ENCODE results near the gene MPND. TPM values are rescaled to one million over a fixed set of nuclear protein-coding genes. Genes with fewer than 3 reads are reported as not detected.

The MPND gene, protein sequence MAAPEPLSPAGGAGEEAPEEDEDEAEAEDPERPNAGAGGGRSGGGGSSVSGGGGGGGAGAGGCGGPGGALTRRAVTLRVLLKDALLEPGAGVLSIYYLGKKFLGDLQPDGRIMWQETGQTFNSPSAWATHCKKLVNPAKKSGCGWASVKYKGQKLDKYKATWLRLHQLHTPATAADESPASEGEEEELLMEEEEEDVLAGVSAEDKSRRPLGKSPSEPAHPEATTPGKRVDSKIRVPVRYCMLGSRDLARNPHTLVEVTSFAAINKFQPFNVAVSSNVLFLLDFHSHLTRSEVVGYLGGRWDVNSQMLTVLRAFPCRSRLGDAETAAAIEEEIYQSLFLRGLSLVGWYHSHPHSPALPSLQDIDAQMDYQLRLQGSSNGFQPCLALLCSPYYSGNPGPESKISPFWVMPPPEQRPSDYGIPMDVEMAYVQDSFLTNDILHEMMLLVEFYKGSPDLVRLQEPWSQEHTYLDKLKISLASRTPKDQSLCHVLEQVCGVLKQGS
- total RNA-seq = 10 to 100 TPM; 18.4 to 22.0 TPM

DNA sequence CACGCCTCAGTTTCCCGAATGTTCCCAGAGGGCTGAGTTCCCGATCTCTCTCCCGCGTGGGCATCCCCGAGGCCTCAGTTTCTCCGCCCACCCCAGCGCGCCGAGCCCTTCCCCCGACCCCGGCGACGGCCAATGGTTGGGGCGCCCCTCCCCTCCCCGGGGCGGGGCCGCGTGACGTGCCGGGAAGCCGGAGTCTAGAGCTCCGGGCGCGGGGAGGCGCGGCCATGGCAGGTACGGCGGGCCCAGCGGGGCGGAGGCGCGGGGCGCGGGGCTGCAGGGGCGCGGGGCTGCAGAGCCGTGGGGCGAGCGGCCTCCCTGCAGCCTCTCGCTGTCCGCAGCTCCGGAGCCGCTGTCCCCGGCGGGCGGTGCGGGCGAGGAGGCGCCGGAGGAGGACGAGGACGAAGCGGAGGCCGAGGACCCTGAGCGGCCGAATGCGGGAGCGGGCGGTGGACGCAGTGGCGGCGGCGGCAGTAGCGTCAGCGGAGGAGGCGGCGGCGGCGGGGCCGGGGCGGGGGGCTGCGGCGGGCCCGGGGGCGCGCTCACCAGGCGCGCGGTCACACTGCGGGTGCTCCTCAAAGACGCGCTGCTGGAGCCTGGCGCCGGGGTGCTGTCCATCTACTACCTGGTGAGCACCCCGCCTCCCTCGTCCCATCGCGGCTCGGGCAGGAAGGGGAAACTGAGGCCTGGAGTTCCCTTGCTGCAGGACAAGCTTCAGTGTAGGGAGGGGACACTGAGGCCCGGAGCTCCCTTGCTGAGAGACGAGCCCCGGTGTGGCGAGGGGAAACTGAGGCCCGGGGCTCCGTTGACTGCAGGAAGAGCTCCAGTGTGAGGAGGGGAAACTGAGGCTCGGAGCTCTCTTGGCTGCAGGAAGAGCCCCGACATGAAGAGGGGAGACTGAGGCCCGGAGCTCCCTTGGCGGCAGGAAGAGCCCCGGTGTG, at the start of gene MPND:
Gene MPND, plus strand, starts transcription at position 193 of the 938 bp plus-strand sequence. Its CDS starts 32 bp downstream, at position 225.
- peak; percentile 92 to 99 for DNase-seq (ENCODE audit: low spot score in 2 of 2)
- H3K9me3 Mint-ChIP-seq = no peaks in the 10 kb centered on the region
- peaks cover 6 to 8% of the 10 kb centered on the region in 2 donors for H3K36me3 Mint-ChIP-seq
- ATAC-seq = peak; percentile 75 to 79
- peak within 1 kb of the TSS; percentile 85 to 95 for H3K27ac Mint-ChIP-seq

DNA sequence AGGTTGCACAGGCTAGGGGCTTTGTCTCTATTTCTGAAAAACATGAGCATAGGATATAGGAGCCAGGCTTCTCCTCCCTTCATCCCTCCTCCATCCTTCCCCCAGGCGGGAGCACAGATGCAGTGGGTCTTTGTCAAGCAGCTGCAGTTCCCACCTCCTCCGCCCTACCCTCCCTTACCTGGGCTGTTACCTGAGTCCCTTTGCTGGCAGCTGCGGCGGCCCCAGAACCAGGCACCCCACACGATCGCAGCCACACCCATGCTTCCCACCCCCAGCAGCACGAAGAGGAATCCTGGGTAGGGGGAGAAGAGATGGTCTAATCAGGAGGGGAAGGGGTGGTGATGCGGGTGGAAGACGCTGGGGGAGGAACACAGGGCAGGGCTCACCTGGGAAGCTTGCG, 49.0 kb upstream of the MPND start:
- DNase-seq (ENCODE audit: low spot score in 2 of 2) (no peak), ATAC-seq (no peak)
- Mint-ChIP-seq H3K9me3 (no peaks in the 10 kb centered on the region), H3K36me3 (no peaks in the 10 kb centered on the region), H3K27ac (no peak overlapping the region)

DNA sequence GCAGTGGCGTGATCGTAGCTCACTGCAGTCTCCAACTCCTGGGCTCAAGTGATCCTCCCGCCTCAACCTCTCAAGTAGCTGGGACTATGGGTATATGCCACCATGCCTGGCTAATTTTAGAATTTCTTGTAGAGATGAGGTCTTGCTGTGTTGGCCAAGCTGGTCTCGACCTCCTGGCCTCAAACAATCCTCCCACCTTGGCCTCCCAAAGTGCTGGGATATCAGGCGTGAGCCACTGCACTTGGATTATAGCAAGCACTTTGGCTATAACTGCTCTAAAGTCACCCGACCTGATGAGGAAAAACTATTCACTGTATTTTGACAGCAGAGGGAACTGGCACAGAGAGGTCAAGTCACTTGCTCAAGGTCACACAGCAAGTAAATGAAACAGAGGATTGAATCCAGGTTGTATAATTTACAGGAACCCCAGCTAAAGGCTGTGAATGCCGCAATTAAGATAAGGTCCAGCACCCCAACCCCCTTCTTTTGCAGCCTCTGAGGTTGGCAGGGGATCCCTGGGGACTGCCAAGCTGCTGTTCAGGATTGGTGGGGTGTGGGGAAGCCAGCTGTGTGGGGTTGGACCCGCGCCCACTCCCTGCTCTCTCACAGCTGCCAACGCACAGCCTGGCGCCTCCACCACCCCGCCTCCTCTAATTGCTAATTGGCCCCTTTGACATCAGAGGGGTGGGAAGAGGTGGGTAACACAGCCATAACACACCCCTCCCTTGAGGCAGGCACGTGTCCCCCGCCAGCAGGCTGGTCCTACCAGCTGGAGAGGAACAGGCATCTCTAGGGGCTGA, 47.2 kb upstream of the MPND start:
- no peak for ATAC-seq
- no peaks in the 10 kb centered on the region for H3K9me3 Mint-ChIP-seq

DNA sequence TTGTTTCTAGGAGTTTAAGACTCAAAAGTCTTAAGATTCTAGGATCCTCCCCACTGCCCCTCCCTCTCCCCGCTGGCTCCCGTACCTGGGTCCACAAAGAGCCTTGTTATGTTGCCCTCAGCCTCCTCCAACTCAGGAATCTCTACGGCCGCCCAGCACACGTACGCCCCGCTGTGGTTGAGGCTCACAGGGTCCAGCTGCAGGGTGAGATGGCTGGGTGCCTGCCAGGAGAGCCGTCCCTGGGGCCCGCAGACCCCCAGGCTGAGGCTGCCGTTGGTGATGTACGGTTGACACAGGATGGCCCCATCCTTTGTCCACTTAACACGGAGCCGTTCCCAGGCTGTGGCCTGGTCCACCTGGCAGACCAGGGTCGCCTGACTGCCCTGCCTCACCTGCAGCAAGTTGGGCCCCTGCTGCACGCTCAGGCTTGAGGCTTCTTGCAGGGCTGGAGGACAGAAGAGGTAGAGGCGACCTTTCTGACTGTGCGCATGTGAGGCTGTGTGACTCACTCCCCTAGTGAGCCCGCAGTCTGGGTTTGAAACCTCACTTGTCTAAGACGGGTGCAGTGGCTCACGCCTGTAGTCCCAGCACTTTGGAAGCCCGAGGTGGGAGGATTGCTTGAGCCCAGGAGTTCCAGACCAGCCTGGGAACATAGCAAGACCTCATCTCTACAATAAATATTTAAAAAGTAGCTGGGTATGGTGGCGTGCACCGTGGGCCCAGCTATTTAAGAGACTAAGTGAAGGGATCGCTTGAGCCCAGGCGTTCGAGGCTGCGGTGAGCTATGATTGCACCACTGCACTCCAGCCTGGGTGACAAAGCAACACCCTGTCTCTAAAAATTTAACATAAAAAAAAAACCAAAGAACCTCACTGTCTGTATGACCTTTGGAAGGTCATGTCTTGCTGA, 45.2 kb upstream of the MPND start:
- ATAC-seq (peak; percentile 76 to 90), DNase-seq (ENCODE audit: low spot score in 2 of 2) (peak in 1 of 2 donors; percentile 28)
- H3K36me3 Mint-ChIP-seq = peaks cover 0 to 5% of the 10 kb centered on the region in 2 donors
- peak overlapping the region; percentile 8 to 82 for H3K27ac Mint-ChIP-seq
- H3K9me3 Mint-ChIP-seq = no peaks in the 10 kb centered on the region

More for the DNA sequence above, 47.2 kb upstream of the MPND start:
- Mint-ChIP-seq H3K36me3 (peaks cover 0 to 5% of the 10 kb centered on the region in 2 donors), H3K27ac (no peak overlapping the region)
- DNase-seq (ENCODE audit: low spot score in 2 of 2) = no peak

DNA sequence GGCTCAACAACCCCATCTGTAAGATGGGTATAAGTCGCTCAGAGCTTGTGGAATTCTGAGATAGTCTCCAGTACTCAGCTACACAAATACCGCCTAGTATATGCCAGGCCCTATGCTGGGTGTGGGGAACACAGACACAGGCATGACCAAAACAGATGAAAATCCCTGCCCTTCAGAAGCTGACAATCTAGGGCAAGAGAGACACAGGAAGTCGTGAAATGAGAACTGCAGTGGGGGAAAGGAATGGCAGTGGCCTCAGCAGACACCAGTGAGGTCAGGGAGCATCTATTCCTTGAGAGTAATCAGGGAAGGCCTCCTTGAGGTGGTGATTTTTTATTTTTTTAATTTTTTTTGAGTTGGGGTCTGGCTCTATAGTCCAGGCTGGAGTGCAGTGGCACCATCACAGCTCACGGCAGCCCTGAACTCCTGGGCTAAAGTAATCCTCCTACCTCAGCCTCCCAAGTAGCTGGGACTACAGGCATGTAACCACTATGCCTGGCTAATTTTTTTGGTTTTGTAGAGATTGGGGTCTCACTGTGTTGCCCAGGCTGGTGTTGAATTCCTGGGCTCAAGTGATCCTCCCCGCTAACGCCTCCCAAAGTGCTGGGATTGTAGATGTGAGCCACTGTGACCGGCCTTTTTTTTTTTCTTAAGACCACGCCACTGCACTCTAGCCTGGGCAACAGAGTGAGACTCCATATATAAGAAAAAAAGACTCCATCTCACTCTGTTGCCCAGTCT, 44.4 kb upstream of the MPND start:
- Mint-ChIP-seq H3K36me3 (peaks cover 0 to 5% of the 10 kb centered on the region in 2 donors), H3K9me3 (no peaks in the 10 kb centered on the region), H3K27ac (peak overlapping the region; percentile 8 to 82)
- ATAC-seq (peak; percentile 4 to 47), DNase-seq (ENCODE audit: low spot score in 2 of 2) (no peak)

DNA sequence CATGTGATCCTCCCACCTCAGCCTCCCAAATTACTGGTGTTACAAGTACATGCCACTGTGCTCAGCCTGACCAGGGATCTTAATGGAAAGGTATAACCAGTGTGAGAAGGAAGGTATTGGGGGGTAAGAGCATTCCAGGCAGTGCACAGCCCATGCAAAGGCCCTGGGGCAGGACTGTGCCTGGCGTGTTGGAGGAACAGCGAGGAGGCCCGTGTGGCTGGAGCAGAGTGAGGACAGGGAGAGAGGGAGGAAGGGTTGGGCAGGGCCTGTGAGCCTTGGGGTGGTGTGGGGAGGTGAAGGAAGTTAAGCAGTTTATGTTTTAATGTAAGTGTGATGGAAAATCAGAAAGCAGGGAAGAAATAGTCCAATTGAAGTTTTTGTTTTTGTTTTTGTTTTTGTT, 42.8 kb upstream of the MPND start:
- Mint-ChIP-seq H3K27ac (peak overlapping the region in 1 of 2 donors; percentile 65), H3K9me3 (no peaks in the 10 kb centered on the region), H3K36me3 (peaks cover 0 to 5% of the 10 kb centered on the region in 2 donors)
- no peak for DNase-seq (ENCODE audit: low spot score in 2 of 2)
- ATAC-seq = no peak

DNA sequence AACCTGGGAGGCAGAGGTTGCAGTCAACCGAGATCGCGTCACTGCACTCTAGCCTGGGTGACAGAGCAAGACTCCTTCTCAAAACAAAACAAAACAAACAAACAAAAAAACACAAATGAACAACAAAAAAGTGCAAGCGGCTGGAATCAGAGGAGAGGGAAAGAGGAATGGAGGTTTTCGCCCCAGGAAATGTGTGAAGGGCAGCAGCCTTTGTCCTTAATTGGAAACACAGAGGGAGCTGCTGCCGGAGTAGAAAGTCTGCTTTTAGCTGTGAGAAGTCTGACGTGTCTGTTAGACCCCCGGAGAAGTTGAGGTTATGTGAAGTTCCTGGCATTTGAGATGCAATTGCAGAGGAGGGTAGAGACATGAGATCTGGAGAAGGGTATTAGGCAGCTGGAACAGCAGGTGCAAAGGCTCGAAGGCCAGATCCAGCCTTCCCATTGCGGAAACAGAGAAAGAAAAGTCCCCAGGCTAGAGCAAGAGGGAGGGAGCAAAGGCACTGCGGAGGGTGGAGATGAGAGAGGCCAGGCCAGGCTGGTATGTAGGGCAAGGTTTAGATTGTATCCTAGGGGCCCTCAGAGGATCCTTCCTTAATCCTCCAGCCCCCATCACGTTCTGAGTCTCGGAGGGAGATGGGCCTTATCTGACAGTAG, 41.6 kb upstream of the MPND start:
- no peaks in the 10 kb centered on the region for H3K9me3 Mint-ChIP-seq
- DNase-seq (ENCODE audit: low spot score in 2 of 2) (no peak), ATAC-seq (peak; percentile 17)
- peak overlapping the region; percentile 77 to 92 for H3K27ac Mint-ChIP-seq
- H3K36me3 Mint-ChIP-seq = peaks cover 0 to 5% of the 10 kb centered on the region in 2 donors

DNA sequence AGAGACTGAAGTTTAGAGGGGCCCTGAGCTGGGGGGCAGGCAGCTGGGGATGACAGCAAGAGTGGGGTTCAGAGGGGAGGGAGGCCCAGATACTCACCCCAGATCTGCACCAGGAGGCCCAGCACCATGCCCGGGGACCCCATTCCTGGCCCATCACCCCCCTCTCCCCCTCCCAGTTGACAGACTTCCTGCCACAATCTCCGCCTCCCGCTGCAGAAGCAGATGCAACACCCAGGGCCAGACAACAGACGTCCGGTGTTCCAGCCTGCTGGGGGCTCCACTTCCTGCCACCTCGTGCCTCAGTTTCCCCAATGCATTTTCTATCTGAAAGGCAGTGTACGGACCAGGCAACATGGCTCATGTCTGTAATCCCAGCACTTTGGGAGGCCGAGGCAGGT, 41.1 kb upstream of the MPND start, which contains the start of gene TMIGD2:
Gene TMIGD2, minus strand, starts transcription at position 147 of the 398 bp plus-strand sequence. Its CDS starts 4 bp downstream, at position 143.
- Mint-ChIP-seq H3K9me3 (no peaks in the 10 kb centered on the region), H3K27ac (peak within 1 kb of the TSS; percentile 77 to 92), H3K36me3 (peaks cover 0 to 5% of the 10 kb centered on the region in 2 donors)
- DNase-seq (ENCODE audit: low spot score in 2 of 2) = peak in 1 of 2 donors; percentile 39
- peak; percentile 2 to 4 for ATAC-seq

DNA sequence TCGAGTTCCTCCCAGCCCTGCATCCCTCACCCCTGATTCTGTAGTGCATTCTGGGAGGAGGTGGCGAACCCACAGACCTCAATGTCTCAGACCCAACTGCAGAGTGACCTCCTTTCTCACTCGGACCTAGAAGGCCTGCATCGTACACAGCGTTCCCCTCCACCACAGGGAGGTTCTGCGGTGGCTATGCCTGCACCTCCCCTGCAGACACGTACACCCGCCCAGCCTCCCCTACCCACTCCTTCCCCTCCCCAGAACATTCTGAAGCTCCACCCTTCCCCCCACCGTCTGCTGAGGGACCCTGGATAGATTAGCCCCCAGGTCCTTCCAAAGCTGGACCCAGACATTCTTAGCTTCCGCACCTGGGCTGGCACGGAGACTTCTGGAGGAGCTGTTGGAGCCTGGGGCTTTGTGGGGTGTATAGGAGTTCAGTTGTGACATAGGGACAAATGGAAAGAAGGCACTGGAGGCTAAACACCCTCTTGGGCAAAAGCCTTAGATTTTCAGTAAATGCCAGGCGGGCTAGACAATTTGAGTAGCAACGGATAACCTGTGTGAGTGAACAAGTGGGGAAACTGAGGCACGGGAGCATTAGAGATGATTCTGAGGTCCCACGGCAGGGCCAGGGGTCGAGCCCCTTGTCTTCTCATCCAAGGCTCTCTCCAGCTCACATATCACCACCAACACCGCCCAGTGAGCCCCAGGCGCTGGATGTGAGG, 39.4 kb upstream of the MPND start:
- no peaks in the 10 kb centered on the region for H3K9me3 Mint-ChIP-seq
- H3K36me3 Mint-ChIP-seq = peaks cover 0 to 5% of the 10 kb centered on the region in 2 donors
- DNase-seq (ENCODE audit: low spot score in 2 of 2) (no peak), ATAC-seq (peak; percentile 10 to 49)
- peak overlapping the region in 1 of 2 donors; percentile 13 for H3K27ac Mint-ChIP-seq

DNA sequence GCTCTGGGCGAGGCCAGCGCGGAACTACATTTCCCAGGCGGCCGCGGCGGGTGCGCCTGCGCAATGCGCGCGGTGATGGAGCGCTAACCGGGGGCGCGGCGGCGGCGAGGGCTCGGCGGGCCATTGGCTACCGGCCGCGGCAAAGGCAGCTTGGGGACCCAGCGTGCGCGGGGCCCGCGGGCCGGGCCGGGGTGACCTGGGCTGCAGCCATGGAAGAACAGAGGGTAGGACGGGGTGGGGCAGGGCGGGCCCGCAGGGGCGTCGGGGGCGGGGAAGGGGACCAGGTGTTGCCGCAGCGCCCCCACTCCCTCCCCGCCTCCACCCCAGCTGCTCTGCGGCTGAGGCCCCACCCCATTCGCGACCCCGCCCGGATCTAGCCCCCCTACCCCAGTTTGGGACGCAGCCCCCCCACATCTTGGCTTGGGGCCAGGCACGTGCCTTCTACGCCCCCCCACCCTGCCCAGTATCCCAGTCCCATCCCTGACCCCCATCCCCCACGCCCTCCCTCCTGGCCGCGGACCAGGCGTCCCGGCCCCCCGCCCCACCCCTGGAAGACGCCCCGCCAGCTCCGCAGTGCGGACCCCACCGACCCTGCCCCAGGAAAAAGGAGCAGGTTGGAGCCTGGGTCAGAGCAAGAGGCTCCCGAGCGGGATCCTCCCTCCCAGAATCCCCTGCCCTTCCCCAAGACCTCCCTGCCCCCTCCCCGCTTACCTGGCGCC, 38.7 kb upstream of the MPND start, which contains the start of gene FSD1:
Gene FSD1, plus strand, starts transcription at position 61 of the 719 bp plus-strand sequence. Its CDS starts 149 bp downstream, at position 210.
- Mint-ChIP-seq H3K9me3 (no peaks in the 10 kb centered on the region), H3K36me3 (peaks cover 0 to 5% of the 10 kb centered on the region in 2 donors), H3K27ac (peak within 1 kb of the TSS in 1 of 2 donors; percentile 45)
- ATAC-seq (peak; percentile 82 to 86), DNase-seq (ENCODE audit: low spot score in 2 of 2) (peak; percentile 75 to 93)

DNA sequence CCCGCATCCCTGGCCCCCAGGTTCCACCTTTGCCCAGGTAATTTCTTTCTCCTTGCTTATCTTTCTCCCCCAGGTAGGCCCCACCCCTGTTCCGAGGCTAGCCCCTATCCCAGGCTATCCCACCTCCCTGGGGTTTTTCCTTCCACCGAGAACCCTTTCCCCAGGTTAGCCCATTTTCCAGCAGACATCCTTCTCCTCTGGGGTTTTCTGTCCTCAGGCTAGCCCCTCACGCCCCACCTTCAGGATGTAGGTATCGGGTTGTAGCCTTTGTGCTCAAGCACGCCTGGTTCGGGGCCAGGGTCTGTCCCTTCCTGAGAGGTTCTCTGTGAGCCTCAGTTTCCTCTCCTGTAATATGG, 38.1 kb upstream of the MPND start:
- Mint-ChIP-seq H3K27ac (peak overlapping the region in 1 of 2 donors; percentile 45), H3K36me3 (peaks cover 0 to 7% of the 10 kb centered on the region in 2 donors), H3K9me3 (no peaks in the 10 kb centered on the region)
- DNase-seq (ENCODE audit: low spot score in 2 of 2) (no peak), ATAC-seq (no peak)

DNA sequence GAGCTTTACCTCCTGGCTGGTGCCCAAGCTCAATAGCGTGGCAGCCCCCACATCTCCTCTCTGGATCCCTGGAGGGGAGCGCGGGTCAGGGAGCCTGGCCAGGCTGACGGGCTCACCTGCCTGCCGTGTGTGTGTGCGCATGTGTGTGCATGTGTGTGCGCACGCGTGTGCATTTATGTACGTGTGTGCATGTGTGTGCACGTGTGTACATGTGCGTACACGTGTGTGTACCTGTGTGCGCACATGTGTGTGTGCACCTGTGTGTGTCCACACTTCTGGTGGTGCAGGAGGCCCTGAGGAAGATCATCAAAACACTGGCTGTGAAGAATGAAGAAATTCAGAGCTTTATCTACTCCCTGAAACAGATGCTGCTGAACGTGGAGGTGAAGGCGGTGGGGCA, 37.7 kb upstream of the MPND start:
- H3K36me3 Mint-ChIP-seq = peaks cover 0 to 7% of the 10 kb centered on the region in 2 donors
- no peaks in the 10 kb centered on the region for H3K9me3 Mint-ChIP-seq

More for the DNA sequence above, 37.7 kb upstream of the MPND start:
- ATAC-seq (no peak), DNase-seq (ENCODE audit: low spot score in 2 of 2) (no peak)
- peak overlapping the region in 1 of 2 donors; percentile 45 for H3K27ac Mint-ChIP-seq

Measured in activated naive CD4-positive, alpha-beta T cell treated with anti-CD3 and anti-CD28 coated beads, Interleukin-2, amount 50 U/mL, for 72 hours (primary cell).